ENCODE data around the gene SPTLC2.
"Not testable (repeated sequence)": the region's sequence is repeated elsewhere in the genome, so short reads cannot be mapped to it uniquely, and the experiment has no call there.

SPTLC2 gene

GRCh38 chr14:77547512-77548180 is 68.8 kb downstream of the SPTLC2 start:
- TF ChIP-seq CTCF (IDR thresholded peaks at IDR 0.05; ENCODE audit: insufficient read depth, missing control alignments) = no peak
- DNase-seq (ENCODE audit: insufficient read length, low spot score) (no peak), FAIRE-seq (no peak)

GRCh38 chr14:77545171-77545570 is 71.3 kb downstream of the SPTLC2 start:
- not testable (repeated sequence) for FAIRE-seq; DNase-seq (ENCODE audit: insufficient read length, low spot score)

- no peak for FAIRE-seq
- no peak for TF ChIP-seq CTCF (IDR thresholded peaks at IDR 0.05; ENCODE audit: insufficient read depth, missing control alignments)
- DNase-seq (ENCODE audit: insufficient read length, low spot score) = no peak
These were observed 71.9 kb downstream of the SPTLC2 start for GRCh38 chr14:77544571-77544970.

- FAIRE-seq = no peak
- no peak for TF ChIP-seq CTCF (IDR thresholded peaks at IDR 0.05; ENCODE audit: insufficient read depth, missing control alignments)
- no peak for DNase-seq (ENCODE audit: insufficient read length, low spot score)
These were observed 72.7 kb downstream of the SPTLC2 start for GRCh38 chr14:77543637-77544334.

GRCh38 chr14:77543240-77543551 is 73.2 kb downstream of the SPTLC2 start:
- DNase-seq (ENCODE audit: insufficient read length, low spot score) (no peak), FAIRE-seq (no peak)
- no peak for TF ChIP-seq CTCF (IDR thresholded peaks at IDR 0.05; ENCODE audit: insufficient read depth, missing control alignments)

GRCh38 chr14:77542421-77543239 is 73.8 kb downstream of the SPTLC2 start:
- no peak for DNase-seq (ENCODE audit: insufficient read length, low spot score)
- no peak for TF ChIP-seq CTCF (IDR thresholded peaks at IDR 0.05; ENCODE audit: insufficient read depth, missing control alignments)
- no peak for FAIRE-seq

- DNase-seq (ENCODE audit: insufficient read length, low spot score) (no peak), FAIRE-seq (no peak)
- TF ChIP-seq CTCF (IDR thresholded peaks at IDR 0.05; ENCODE audit: insufficient read depth, missing control alignments) = no peak
These were observed 74.5 kb downstream of the SPTLC2 start for GRCh38 chr14:77541905-77542304.

GRCh38 chr14:77536951-77537350 is 79.5 kb downstream of the SPTLC2 start:
- not testable (repeated sequence) for DNase-seq (ENCODE audit: insufficient read length, low spot score); FAIRE-seq

Measured in D721Med (cell line).